K562 (cell line): ENCODE results near the gene HMX2. TPM values are rescaled to one million over a fixed set of nuclear protein-coding genes. Genes with fewer than 3 reads are reported as not detected.

Experiments used
- DMBX1 ChIP-seq: fragments of 250-450 bp; sonication (Bioruptor Pico); IDR thresholded peaks from 2 replicates; pipeline ENCODE4 v1.8.0; 2022; ENCODE audit warnings: inconsistent platforms, mild to moderate bottlenecking, moderate library complexity, borderline replicate concordance
- E2F6 ChIP-seq, 2 experiments: IDR thresholded peaks; 2 replicates each; pipeline ENCODE4 v1.6.1; 2011; ENCODE audit warnings: borderline replicate concordance in 1 of 2, control low read depth in 1 of 2, low read depth in 1 of 2, low read length in 1 of 2, mild to moderate bottlenecking in 1 of 2, mixed read lengths in 1 of 2, moderate library complexity in 1 of 2; ENCODE audit not compliant: insufficient read depth in 1 of 2, insufficient read length in 1 of 2, poor library complexity in 1 of 2, severe bottlenecking in 1 of 2; ENCODE audit errors: extremely low read depth in 1 of 2
- ELF1 ChIP-seq: fragments of 200-800 bp; sonication (Bioruptor generic); IDR thresholded peaks from 2 replicates; pipeline ENCODE4 v1.6.1; 2016; ENCODE audit warnings: missing genetic modification characterization, missing compliant biosample characterization
- FOXO4 ChIP-seq: fragments of 450-650 bp; formaldehyde crosslinking; IDR thresholded peaks from 2 replicates; pipeline ENCODE4 v1.4.0; 2020; ENCODE audit warnings: mild to moderate bottlenecking, moderate library complexity
- RBM15 ChIP-seq: fragments of 200-400 bp; formaldehyde crosslinking; IDR thresholded peaks from 2 replicates; pipeline ENCODE4 v1.6.1; 2018; ENCODE audit warnings: mild to moderate bottlenecking, low read length, moderate library complexity; ENCODE audit not compliant: insufficient read depth
- ZNF124 ChIP-seq: sonication (generic); formaldehyde crosslinking; IDR thresholded peaks from 2 replicates; pipeline ENCODE4 v1.8.1; 2022; ENCODE audit warnings: missing genetic modification reagents
- ZNF174 ChIP-seq: fragments of 250-450 bp; sonication (Bioruptor Pico); IDR thresholded peaks from 2 replicates; pipeline ENCODE4 v1.4.0; 2020; ENCODE audit warnings: mild to moderate bottlenecking
- ZNF655 ChIP-seq: fragments of 250-450 bp; sonication (Bioruptor Pico); IDR thresholded peaks from 2 replicates; pipeline ENCODE4 v1.5.0; 2021
- ZNF75A ChIP-seq: fragments of 450-650 bp; formaldehyde crosslinking; IDR thresholded peaks from 2 replicates; pipeline ENCODE4 v1.4.0; 2020; ENCODE audit warnings: mild to moderate bottlenecking
- polyA plus RNA-seq, 8 experiments: library from polyadenylated mRNA; depleted of rRNA in 4 of 8; stranded (reverse) in 5 of 8; unstranded in 3 of 8; fragments of >200 nt; fragmentation: Nextera tagmentation in 2 of 8; fragmentation: Illumina TruSeq in 1 of 8; extraction: Ambion mirVana in 2 of 8; extraction: Trizol in 1 of 8; gene quantifications; 2 replicates each; pipeline versions ENCODE4 v1.2.1 to v1.2.3, GENCODE V29; 2011 to 2014; ENCODE audit warnings: inconsistent platforms in 1 of 8, missing spikeins in 1 of 8
- total RNA-seq, 7 experiments: library from RNA; depleted of rRNA in 6 of 7; stranded (reverse); fragments of >200 nt in 6 of 7; fragmentation: Illumina TruSeq in 2 of 7; extraction: Trizol in 2 of 7; gene quantifications; 2 replicates each; pipeline versions ENCODE4 v1.2.1 to v1.2.3, GENCODE V29; 2011 to 2021; ENCODE audit warnings: low replicate concordance in 1 of 7
- TF ChIP-seq, protein P1 (sequence below): fragments of 450-650 bp; formaldehyde crosslinking; IDR thresholded peaks from 2 replicates; pipeline ENCODE4 v1.4.0; 2020; ENCODE audit warnings: mild to moderate bottlenecking, moderate library complexity

The HMX2 gene
- total and polyA plus RNA-seq, 9 of the 15 experiments (the other 6 are each of a cell fraction or from before 2014, with no cell fraction given), result 0.07 to 0.58 (median 0.09) TPM; not detected in 2

DNA sequence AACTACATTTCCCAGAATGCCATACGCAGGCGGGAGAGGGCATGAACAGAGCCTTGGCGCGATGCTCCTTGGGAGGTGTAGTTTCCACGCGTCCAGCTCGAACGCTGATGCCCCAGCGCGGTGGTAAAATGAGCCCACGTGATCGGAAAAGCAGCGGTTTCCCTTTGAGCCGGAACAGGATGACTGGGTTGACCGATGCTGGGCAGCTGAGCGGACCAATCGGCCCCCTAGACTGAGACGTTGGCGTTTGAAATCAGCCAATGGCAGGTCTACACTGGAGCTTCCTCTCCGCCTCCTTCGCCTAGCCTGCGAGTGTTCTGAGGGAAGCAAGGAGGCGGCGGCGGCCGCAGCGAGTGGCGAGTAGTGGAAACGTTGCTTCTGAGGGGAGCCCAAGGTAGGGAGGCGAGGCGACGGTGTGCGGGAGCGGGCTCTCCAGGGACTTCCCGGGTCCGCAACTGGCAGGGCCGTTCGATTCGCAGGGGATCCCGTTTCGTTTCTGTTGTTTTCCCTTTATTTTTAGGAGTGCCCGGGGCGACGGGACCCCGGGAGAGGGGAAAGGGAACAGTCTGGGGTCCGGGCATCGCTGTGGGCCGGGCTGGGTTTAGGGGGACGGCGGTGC is 6.3 kb downstream of the HMX2 start, which contains the start of gene BUB3 (continued):
- TF ChIP-seq ZNF124 (CRISPR knock-in tag) (no peak), FOXO4 (CRISPR knock-in tag) (no peak), E2F6 (IDR thresholded peaks at IDR 0.05; ENCODE audit: borderline replicate concordance in 1 of 2, extremely low read depth in 1 of 2, insufficient read depth in 1 of 2, insufficient read length in 1 of 2, low read depth in 1 of 2, low read length in 1 of 2, poor library complexity in 1 of 2, severe bottlenecking in 1 of 2) (peak in 1 of 2 experiments; percentile 23), ZNF174 (no peak), ELF1 (tag) (peak; percentile 84), ZNF655 (CRISPR knock-in tag) (no peak), DMBX1 (CRISPR knock-in tag) (no peak), ZNF75A (CRISPR knock-in tag) (no peak), RBM15 (no peak)
- TF ChIP-seq, protein P1, sequence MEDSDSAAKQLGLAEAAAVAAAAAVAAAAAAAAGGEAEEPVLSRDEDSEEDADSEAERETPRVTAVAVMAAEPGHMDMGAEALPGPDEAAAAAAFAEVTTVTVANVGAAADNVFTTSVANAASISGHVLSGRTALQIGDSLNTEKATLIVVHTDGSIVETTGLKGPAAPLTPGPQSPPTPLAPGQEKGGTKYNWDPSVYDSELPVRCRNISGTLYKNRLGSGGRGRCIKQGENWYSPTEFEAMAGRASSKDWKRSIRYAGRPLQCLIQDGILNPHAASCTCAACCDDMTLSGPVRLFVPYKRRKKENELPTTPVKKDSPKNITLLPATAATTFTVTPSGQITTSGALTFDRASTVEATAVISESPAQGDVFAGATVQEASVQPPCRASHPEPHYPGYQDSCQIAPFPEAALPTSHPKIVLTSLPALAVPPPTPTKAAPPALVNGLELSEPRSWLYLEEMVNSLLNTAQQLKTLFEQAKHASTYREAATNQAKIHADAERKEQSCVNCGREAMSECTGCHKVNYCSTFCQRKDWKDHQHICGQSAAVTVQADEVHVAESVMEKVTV (CRISPR knock-in tag), result no peak
